IMR-90 (cell line): ENCODE results near the gene ASCL3. TPM values are rescaled to one million over a fixed set of nuclear protein-coding genes. Genes with fewer than 3 reads are reported as not detected.

Experiments used
- ATAC-seq: fragments of 200-7000 bp; cut with Tn5 transposase; 2 replicates; pipeline ENCODE4 v1.9.1; 2020; ENCODE audit warnings: low read depth, mild to moderate bottlenecking, moderate library complexity
- BruUV-seq: library from RNA; stranded (reverse); fragments of 400-500 nt; replicated peaks from 2 replicates; lab custom pipeline; 2021; lab: Mats Ljungman, UMichigan
- CTCF ChIA-PET: fragments of 300-600 bp; formaldehyde crosslinking; extraction: SDS; loops from one replicate; lab custom pipeline; 2021; ENCODE audit warnings: antibody characterized with exemption; lab: Yijun Ruan, JAX
- POLR2A ChIA-PET: fragments of 300-600 bp; sonication (Branson Sonifier 250); formaldehyde crosslinking; loops from one replicate; lab custom pipeline; 2022; ENCODE audit warnings: antibody characterized with exemption; ENCODE audit not compliant: unreplicated experiment; lab: Charles Lee
- DNase-seq: peaks from one replicate; pipeline ENCODE4 v3.0.0; 2013
- H2AFZ ChIP-seq: replicated peaks from 2 replicates; pipeline ENCODE3; 2013; ENCODE audit warnings: low read length, mild to moderate bottlenecking; ENCODE audit not compliant: poor library complexity
- H2AK5ac ChIP-seq: 2 replicates; pipeline ENCODE4 v1.6.1; 2013; ENCODE audit warnings: low read depth, low read length, inconsistent platforms
- H2AK9ac ChIP-seq: replicated peaks from 2 replicates; pipeline ENCODE3; 2013; ENCODE audit warnings: mild to moderate bottlenecking, low read depth, low read length, moderate library complexity; ENCODE audit not compliant: poor library complexity
- H2BK120ac ChIP-seq: 2 replicates; pipeline ENCODE4 v1.6.1; 2013; ENCODE audit warnings: low read depth, low read length, inconsistent platforms
- H2BK15ac ChIP-seq: 3 replicates; pipeline ENCODE4 v1.6.1; 2013; ENCODE audit warnings: low read depth, low read length, inconsistent platforms
- H2BK20ac ChIP-seq: 2 replicates; pipeline ENCODE4 v1.6.1; 2013; ENCODE audit warnings: low read depth, mild to moderate bottlenecking, inconsistent platforms, low read length, moderate library complexity
- H2BK5ac ChIP-seq: 2 replicates; pipeline ENCODE4 v1.6.1; 2013; ENCODE audit warnings: mild to moderate bottlenecking, low read depth, low read length, inconsistent platforms; ENCODE audit not compliant: poor library complexity, severe bottlenecking
- H3K14ac ChIP-seq: replicated peaks from 2 replicates; pipeline ENCODE4 v1.6.1; 2013; ENCODE audit warnings: low read depth, low read length, inconsistent platforms
- H3K18ac ChIP-seq: 2 replicates; pipeline ENCODE4 v1.6.1; 2013; ENCODE audit warnings: low read depth, low read length, control low read depth
- H3K23ac ChIP-seq: 2 replicates; pipeline ENCODE4 v1.6.1; 2013; ENCODE audit warnings: low read depth, low read length, inconsistent platforms
- H3K27ac ChIP-seq: 2 replicates; pipeline ENCODE4 v1.5.1; 2013; ENCODE audit warnings: mild to moderate bottlenecking, control low read depth, low read length; ENCODE audit not compliant: insufficient read depth
- H3K27me3 ChIP-seq: 2 replicates; pipeline ENCODE4 v1.6.1; 2013; ENCODE audit warnings: low read length; ENCODE audit not compliant: control insufficient read depth, insufficient read depth
- H3K36me3 ChIP-seq: 2 replicates; pipeline ENCODE4 v1.6.1; 2013; ENCODE audit warnings: low read length, mixed read lengths; ENCODE audit not compliant: control insufficient read depth, insufficient read depth
- H3K4ac ChIP-seq: 2 replicates; pipeline ENCODE4 v1.6.1; 2013; ENCODE audit warnings: low read depth, low read length, inconsistent platforms
- H3K4me1 ChIP-seq: 2 replicates; pipeline ENCODE4 v1.6.1; 2013; ENCODE audit warnings: low read length, mixed read lengths; ENCODE audit not compliant: control insufficient read depth, insufficient read depth
- H3K4me2 ChIP-seq: 2 replicates; pipeline ENCODE4 v1.6.1; 2013; ENCODE audit warnings: low read depth, mild to moderate bottlenecking, control low read depth, low read length, moderate library complexity
- H3K4me3 ChIP-seq: 2 replicates; pipeline ENCODE4 v1.5.1; 2013; ENCODE audit warnings: low read depth, mild to moderate bottlenecking, control low read depth, low read length, moderate library complexity; ENCODE audit not compliant: insufficient read depth
- H3K56ac ChIP-seq: 2 replicates; pipeline ENCODE4 v1.6.1; 2013; ENCODE audit warnings: low read length, inconsistent platforms; ENCODE audit not compliant: insufficient read depth; ENCODE audit errors: extremely low read depth
- H3K79me1 ChIP-seq, 2 experiments: 2 replicates each; pipeline ENCODE4 v1.6.1; 2013; ENCODE audit warnings: low read length in 2 of 2, inconsistent platforms in 1 of 2, low read depth in 1 of 2
- H3K9ac ChIP-seq: 2 replicates; pipeline ENCODE4 v1.6.1; 2013; ENCODE audit warnings: low read depth, low read length, control low read depth
- H3K9me1 ChIP-seq: 2 replicates; pipeline ENCODE4 v1.6.1; 2013; ENCODE audit warnings: low read length, inconsistent platforms; ENCODE audit not compliant: insufficient read depth
- H3K9me3 ChIP-seq: 2 replicates; pipeline ENCODE4 v1.6.1; 2013; ENCODE audit warnings: low read length; ENCODE audit not compliant: control insufficient read depth, insufficient read depth
- H4K20me1 ChIP-seq: 2 replicates; pipeline ENCODE4 v1.6.1; 2013; ENCODE audit warnings: low read length, inconsistent platforms; ENCODE audit not compliant: insufficient read depth
- H4K5ac ChIP-seq: 2 replicates; pipeline ENCODE4 v1.6.1; 2013; ENCODE audit warnings: mild to moderate bottlenecking, low read depth, low read length, control low read depth
- H4K8ac ChIP-seq, 2 experiments: 2 replicates each; pipeline ENCODE4 v1.6.1; 2013; ENCODE audit warnings: low read depth in 2 of 2, low read length in 2 of 2, control low read depth in 1 of 2, inconsistent platforms in 1 of 2
- H4K91ac ChIP-seq: 2 replicates; pipeline ENCODE4 v1.6.1; 2013; ENCODE audit warnings: low read depth, low read length, inconsistent platforms; ENCODE audit not compliant: insufficient read depth
- BHLHE40 ChIP-seq: fragments of 150-350 bp; IDR thresholded peaks from 2 replicates; pipeline ENCODE4 v1.6.1; 2016; ENCODE audit warnings: mild to moderate bottlenecking, low read depth, low read length
- CHD1 ChIP-seq: IDR thresholded peaks from 2 replicates; pipeline ENCODE4 v1.6.1; 2012; ENCODE audit warnings: low read depth, low read length, improper control_type of control experiment
- NFE2L2 ChIP-seq: fragments of 150-350 bp; IDR thresholded peaks from 2 replicates; pipeline ENCODE4 v1.6.1; 2016; ENCODE audit warnings: low read depth, mild to moderate bottlenecking, low read length
- POLR2A ChIP-seq: IDR thresholded peaks from 2 replicates; pipeline ENCODE4 v1.6.1; 2012; ENCODE audit warnings: mild to moderate bottlenecking, low read depth, low read length
- SMC3 ChIP-seq: fragments of 150-350 bp; IDR thresholded peaks from 2 replicates; pipeline ENCODE4 v1.6.1; 2016; ENCODE audit warnings: low read depth, mild to moderate bottlenecking, antibody characterized with exemption, low read length, moderate library complexity
- WGBS, 2 experiments: methylation state at CpG; one replicate each; pipeline versions ENCODE4 v1.1.5 to v1.1.7; 2013; ENCODE audit warnings: missing lambda C conversion rate in 2 of 2; ENCODE audit not compliant: insufficient read length in 1 of 2; ENCODE audit errors: extremely low coverage in 2 of 2; 5-methylcytosine and 5-hydroxymethylcytosine counted together
- dilution Hi-C: fragments of 300-500 bp; cut with HindIII; formaldehyde crosslinking; loops from one replicate; pipeline ENCODE4 v1.14.3; 2018; ENCODE audit warnings: low sequenced_read_pairs; ENCODE audit not compliant: unreplicated experiment
- in situ Hi-C: fragments of 300-500 bp; cut with MboI; formaldehyde crosslinking; loops from 3 replicates; pipeline ENCODE4 v1.14.3; 2019; ENCODE audit warnings: low sequenced_read_pairs, inconsistent platforms, mixed read lengths
- intact Hi-C: fragments of 100-400 bp; cut with micrococcal nuclease; formaldehyde crosslinking; loops from 2 replicates; pipeline ENCODE4 v1.10.0; 2022
- polyA plus RNA-seq, 3 experiments: library from polyadenylated mRNA; depleted of rRNA; stranded (reverse); fragments of >200 nt; gene quantifications; 2 replicates each; pipeline ENCODE4 v1.2.3, GENCODE V29; 2012; ENCODE audit warnings: low replicate concordance in 1 of 3
- total RNA-seq: library from RNA; depleted of rRNA; stranded (reverse); fragments of >200 nt; gene quantifications from 2 replicates; pipeline ENCODE4 v1.2.3, GENCODE V29; 2012
- TF ChIP-seq, protein P1 (sequence below): fragments of 150-350 bp; IDR thresholded peaks from 2 replicates; pipeline ENCODE4 v1.6.1; 2016; ENCODE audit warnings: low read depth, mild to moderate bottlenecking, low read length, moderate library complexity, borderline replicate concordance
- TF ChIP-seq, protein P2 (sequence below): conservative IDR thresholded peaks from 2 replicates; pipeline ENCODE4 v1.5.1; 2012; ENCODE audit warnings: mild to moderate bottlenecking, low read depth, low read length, improper control_type of control experiment

Gene ASCL3
- total and polyA plus RNA-seq, 2 of the 4 experiments (the other 2 are of a cell fraction), result not detected

- Histone ChIP-seq H3K9me3 (no peaks in the 10 kb centered on the region), H2BK15ac (no peak overlapping the region), H4K8ac (no peak overlapping the region), H2AFZ (no peak overlapping the region), H3K27me3 (no peaks in the 10 kb centered on the region), H3K9me1 (peaks cover 5% of the 10 kb centered on the region), H3K9ac (no peak overlapping the region), H3K4me1 (peaks cover 5% of the 10 kb centered on the region), H2BK120ac (no peak overlapping the region), H4K20me1 (0 out of 2 replicates have a peak, but pooled peaks cover 4% of the 10 kb centered on the region), H3K27ac (no peak overlapping the region), H2AK5ac (no peak overlapping the region), H3K14ac (no peak overlapping the region), H2BK5ac (no peak overlapping the region), H3K4me3 (no peak overlapping the region), H3K4ac (no peak overlapping the region), H4K5ac (no peak overlapping the region), H2AK9ac (no peak overlapping the region), H3K56ac (no peak overlapping the region), H3K36me3 (peaks cover 5% of the 10 kb centered on the region), H3K23ac (no peak overlapping the region), H3K79me1 (peaks cover 2 to 13% of the 10 kb centered on the region in 2 experiments; a peak in 1 of 4 replicates), H4K91ac (no peak overlapping the region), H3K4me2 (no peak overlapping the region), H2BK20ac (no peak overlapping the region), H3K18ac (no peak overlapping the region)
- WGBS, 2 experiments, result no CpG with 5 or more reads among the region's 2 CpGs
- TF ChIP-seq, protein P1, sequence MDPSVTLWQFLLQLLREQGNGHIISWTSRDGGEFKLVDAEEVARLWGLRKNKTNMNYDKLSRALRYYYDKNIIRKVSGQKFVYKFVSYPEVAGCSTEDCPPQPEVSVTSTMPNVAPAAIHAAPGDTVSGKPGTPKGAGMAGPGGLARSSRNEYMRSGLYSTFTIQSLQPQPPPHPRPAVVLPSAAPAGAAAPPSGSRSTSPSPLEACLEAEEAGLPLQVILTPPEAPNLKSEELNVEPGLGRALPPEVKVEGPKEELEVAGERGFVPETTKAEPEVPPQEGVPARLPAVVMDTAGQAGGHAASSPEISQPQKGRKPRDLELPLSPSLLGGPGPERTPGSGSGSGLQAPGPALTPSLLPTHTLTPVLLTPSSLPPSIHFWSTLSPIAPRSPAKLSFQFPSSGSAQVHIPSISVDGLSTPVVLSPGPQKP, result no peak
- TF ChIP-seq POLR2A, result no peak
- no peak for TF ChIP-seq NFE2L2
- TF ChIP-seq CHD1, result no peak
- TF ChIP-seq, protein P2, sequence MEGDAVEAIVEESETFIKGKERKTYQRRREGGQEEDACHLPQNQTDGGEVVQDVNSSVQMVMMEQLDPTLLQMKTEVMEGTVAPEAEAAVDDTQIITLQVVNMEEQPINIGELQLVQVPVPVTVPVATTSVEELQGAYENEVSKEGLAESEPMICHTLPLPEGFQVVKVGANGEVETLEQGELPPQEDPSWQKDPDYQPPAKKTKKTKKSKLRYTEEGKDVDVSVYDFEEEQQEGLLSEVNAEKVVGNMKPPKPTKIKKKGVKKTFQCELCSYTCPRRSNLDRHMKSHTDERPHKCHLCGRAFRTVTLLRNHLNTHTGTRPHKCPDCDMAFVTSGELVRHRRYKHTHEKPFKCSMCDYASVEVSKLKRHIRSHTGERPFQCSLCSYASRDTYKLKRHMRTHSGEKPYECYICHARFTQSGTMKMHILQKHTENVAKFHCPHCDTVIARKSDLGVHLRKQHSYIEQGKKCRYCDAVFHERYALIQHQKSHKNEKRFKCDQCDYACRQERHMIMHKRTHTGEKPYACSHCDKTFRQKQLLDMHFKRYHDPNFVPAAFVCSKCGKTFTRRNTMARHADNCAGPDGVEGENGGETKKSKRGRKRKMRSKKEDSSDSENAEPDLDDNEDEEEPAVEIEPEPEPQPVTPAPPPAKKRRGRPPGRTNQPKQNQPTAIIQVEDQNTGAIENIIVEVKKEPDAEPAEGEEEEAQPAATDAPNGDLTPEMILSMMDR, result no peak
- no peak for TF ChIP-seq BHLHE40
- TF ChIP-seq SMC3, result no peak
- intact Hi-C loops, result no loop called here
- dilution Hi-C loops, result no loop called here
- BruUV-seq, result no TSS peak
- ChIA-PET CTCF (no interaction called here), POLR2A (no interaction called here)
- no peak for ATAC-seq
- in situ Hi-C loops, result no loop called here
- DNase-seq, result no peak
Measured at GRCh38 chr11:8987446-8987845, 44.6 kb upstream of the ASCL3 start.
